Bone marrow (tissue), 2 donors: ENCODE results near the gene MACC1.

Experiments
- DNase-seq, 2 donors: peaks; one replicate each; lab custom pipeline; 2025; lab: John Stamatoyannopoulos, UW

MACC1 gene

GRCh38 chr7:20229646-20230500 lies 12.7 kb upstream of the MACC1 start:
- DNase-seq, result peak in 1 of 2 donors; percentile 31

- no peak for DNase-seq
Measured at GRCh38 chr7:20229081-20229480, 11.9 kb upstream of the MACC1 start.

- no peak for DNase-seq
Measured at GRCh38 chr7:20228654-20229053, 11.5 kb upstream of the MACC1 start.

- no peak for DNase-seq
Measured at GRCh38 chr7:20227291-20227795, 10.2 kb upstream of the MACC1 start.

- DNase-seq, result no peak
Measured at GRCh38 chr7:20226860-20227259, 9.7 kb upstream of the MACC1 start.

GRCh38 chr7:20225384-20225783 lies 8.2 kb upstream of the MACC1 start:
- no peak for DNase-seq

- DNase-seq, result no peak
Measured at GRCh38 chr7:20224025-20224424, 6.8 kb upstream of the MACC1 start.

GRCh38 chr7:20223356-20223755 lies 6.2 kb upstream of the MACC1 start:
- no peak for DNase-seq

GRCh38 chr7:20222219-20222828 lies 5.1 kb upstream of the MACC1 start:
- DNase-seq, result no peak

GRCh38 chr7:20220921-20221547 lies 3.9 kb upstream of the MACC1 start:
- DNase-seq, result peak in 1 of 2 donors; percentile 56

GRCh38 chr7:20220293-20220761 lies 3.1 kb upstream of the MACC1 start:
- DNase-seq, result no peak

GRCh38 chr7:20219446-20220292 lies 2.5 kb upstream of the MACC1 start:
- peak; percentile 52 to 99 for DNase-seq

- DNase-seq, result no peak
Measured at GRCh38 chr7:20219062-20219445, 1.9 kb upstream of the MACC1 start.

GRCh38 chr7:20218279-20218678 lies 1.1 kb upstream of the MACC1 start:
- DNase-seq, result no peak

- DNase-seq, result no peak
Measured at GRCh38 chr7:20216406-20217036, 663 bp downstream of the MACC1 start.

GRCh38 chr7:20214921-20215669 lies 2.1 kb downstream of the MACC1 start:
- no peak for DNase-seq

GRCh38 chr7:20214132-20214531 lies 3.1 kb downstream of the MACC1 start:
- no peak for DNase-seq

- no peak for DNase-seq
Measured at GRCh38 chr7:20213378-20213777, 3.8 kb downstream of the MACC1 start.

GRCh38 chr7:20211376-20211775 lies 5.8 kb downstream of the MACC1 start:
- DNase-seq, result no peak

GRCh38 chr7:20208651-20209307 lies 8.4 kb downstream of the MACC1 start:
- DNase-seq, result no peak
